BE2C (cell line): ENCODE data around the gene SCARB1.

ENCODE experiments used
- DNase-seq: peaks from one replicate; pipeline ENCODE4 v3.0.0-alpha.2; 2020
- H3K27me3 ChIP-seq: fragments of 250-450 bp; sonication (Bioruptor Pico); 2 replicates; pipeline ENCODE4 v1.5.1; 2020; ENCODE audit warnings: mild to moderate bottlenecking
- H3K36me3 ChIP-seq: fragments of 250-450 bp; sonication (Bioruptor Pico); 2 replicates; pipeline ENCODE4 v1.5.1; 2020; ENCODE audit warnings: mild to moderate bottlenecking
- H3K4me1 ChIP-seq: fragments of 250-450 bp; sonication (Bioruptor Pico); 2 replicates; pipeline ENCODE4 v1.5.1; 2020
- H3K4me3 ChIP-seq: 2 replicates; pipeline ENCODE4 v1.5.1; 2011; ENCODE audit warnings: low read depth, low read length
- H3K9me3 ChIP-seq: fragments of 250-450 bp; sonication (Bioruptor Pico); 2 replicates; pipeline ENCODE4 v1.5.1; 2020
- CTCF ChIP-seq: IDR thresholded peaks from 2 replicates; pipeline ENCODE4 v1.5.1; 2012; ENCODE audit warnings: mild to moderate bottlenecking, low read depth, low read length

SCARB1 gene

GRCh38 chr12:124853781-124854636 lies 9.7 kb downstream of the SCARB1 start:
- DNase-seq, result no peak
- no peaks in the 10 kb centered on the region for H3K4me1 ChIP-seq
- no peak overlapping the region for H3K4me3 ChIP-seq
- no peaks in the 10 kb centered on the region for H3K27me3 ChIP-seq
- H3K36me3 ChIP-seq, result peaks cover 40% of the 10 kb centered on the region
- H3K9me3 ChIP-seq, result no peaks in the 10 kb centered on the region
- no peak for TF ChIP-seq CTCF

DNA sequence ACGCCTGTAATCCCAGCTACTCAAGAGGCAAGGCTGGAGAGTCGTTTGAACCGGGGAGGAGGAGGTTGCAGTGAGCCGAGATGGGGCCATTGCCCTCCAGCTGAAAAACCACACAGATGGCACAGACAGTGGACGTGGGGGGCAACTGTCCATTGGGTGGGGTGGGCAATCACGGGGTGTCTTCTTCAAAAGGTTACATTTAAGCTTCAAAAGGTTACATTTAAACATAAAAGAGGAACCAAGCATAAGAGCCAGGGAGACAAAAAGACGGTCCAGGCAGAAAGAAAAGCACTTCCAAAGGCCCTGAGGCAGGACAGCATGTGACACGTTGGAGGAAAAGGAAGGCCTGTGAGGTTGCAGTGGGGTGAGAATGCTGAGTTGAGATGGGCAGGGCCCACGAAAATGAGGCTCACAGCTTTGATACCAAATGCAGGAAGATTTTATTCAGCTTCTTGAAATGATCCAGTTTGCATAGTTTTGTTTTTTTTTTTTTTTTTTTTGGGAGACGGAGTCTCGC lies 10.7 kb downstream of the SCARB1 start:
- H3K27me3 ChIP-seq, result no peaks in the 10 kb centered on the region
- H3K4me1 ChIP-seq, result no peaks in the 10 kb centered on the region; the same call in 1 of the 2 replicates
- no peak for TF ChIP-seq CTCF
- no peak overlapping the region for H3K4me3 ChIP-seq
- no peaks in the 10 kb centered on the region for H3K9me3 ChIP-seq
- no peak for DNase-seq
- peaks cover 42% of the 10 kb centered on the region for H3K36me3 ChIP-seq

GRCh38 chr12:124852329-124852831 lies 11.3 kb downstream of the SCARB1 start:
- Histone ChIP-seq H3K27me3 (no peaks in the 10 kb centered on the region), H3K36me3 (peaks cover 39% of the 10 kb centered on the region), H3K4me3 (no peak overlapping the region), H3K9me3 (no peaks in the 10 kb centered on the region), H3K4me1 (peaks cover 4% of the 10 kb centered on the region)
- DNase-seq, result no peak
- no peak for TF ChIP-seq CTCF

- peaks cover 36% of the 10 kb centered on the region for H3K36me3 ChIP-seq
- H3K9me3 ChIP-seq, result no peaks in the 10 kb centered on the region
- no peak for TF ChIP-seq CTCF
- no peak for DNase-seq
- no peak overlapping the region for H3K4me3 ChIP-seq
- H3K27me3 ChIP-seq, result no peaks in the 10 kb centered on the region
- H3K4me1 ChIP-seq, result peaks cover 11% of the 10 kb centered on the region
These were observed 12.3 kb downstream of the SCARB1 start for GRCh38 chr12:124851342-124851741.

DNA sequence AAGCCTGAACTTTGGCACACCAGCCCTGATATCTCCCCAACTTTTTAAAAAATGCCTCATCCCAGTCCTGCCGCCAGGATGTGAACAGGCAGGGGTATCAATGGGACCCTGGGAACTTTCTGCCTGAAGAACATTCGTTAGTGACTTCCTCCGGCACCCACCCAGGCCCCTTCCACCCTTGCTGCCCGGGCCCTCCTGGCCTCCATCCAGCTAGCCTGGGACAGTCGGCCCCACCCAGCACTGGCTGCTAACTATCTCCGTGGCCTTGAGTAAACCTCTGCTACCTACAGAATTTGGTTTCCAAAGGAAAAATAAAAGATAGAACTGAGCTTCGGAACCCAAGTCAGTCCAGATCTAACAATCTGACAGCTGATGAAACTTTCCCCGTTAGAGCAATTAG lies 14.3 kb downstream of the SCARB1 start:
- Histone ChIP-seq H3K36me3 (peaks cover 30% of the 10 kb centered on the region), H3K4me1 (peaks cover 11% of the 10 kb centered on the region), H3K27me3 (no peaks in the 10 kb centered on the region), H3K4me3 (no peak overlapping the region), H3K9me3 (no peaks in the 10 kb centered on the region)
- no peak for TF ChIP-seq CTCF
- no peak for DNase-seq
